Neural cell (in vitro differentiated cells): ENCODE data around the gene ADAM30.

Experiments
- EP300 ChIP-seq: fragments of 450-650 bp; conservative IDR thresholded peaks from 2 replicates; pipeline ENCODE4 v1.6.1; 2014; ENCODE audit warnings: antibody characterized with exemption, mild to moderate bottlenecking, moderate library complexity; ENCODE audit not compliant: poor library complexity, severe bottlenecking
- EZH2 ChIP-seq: fragments of 200-600, 300-800 bp; shearing (Covaris generic), sonication (generic); IDR thresholded peaks from 2 replicates; pipeline ENCODE4 v1.6.1; 2014; ENCODE audit warnings: antibody characterized with exemption, low read length, borderline replicate concordance, mild to moderate bottlenecking; ENCODE audit not compliant: insufficient read depth, poor library complexity, severe bottlenecking
- POLR2AphosphoS5 ChIP-seq: IDR thresholded peaks from 2 replicates; pipeline ENCODE4 v1.6.1; 2012
- TF ChIP-seq, protein P1 (sequence below): fragments of 450-650 bp; IDR thresholded peaks from 2 replicates; pipeline ENCODE4 v1.5.1; 2014; ENCODE audit warnings: antibody characterized with exemption, mild to moderate bottlenecking, moderate library complexity; ENCODE audit not compliant: poor library complexity, severe bottlenecking

DNA sequence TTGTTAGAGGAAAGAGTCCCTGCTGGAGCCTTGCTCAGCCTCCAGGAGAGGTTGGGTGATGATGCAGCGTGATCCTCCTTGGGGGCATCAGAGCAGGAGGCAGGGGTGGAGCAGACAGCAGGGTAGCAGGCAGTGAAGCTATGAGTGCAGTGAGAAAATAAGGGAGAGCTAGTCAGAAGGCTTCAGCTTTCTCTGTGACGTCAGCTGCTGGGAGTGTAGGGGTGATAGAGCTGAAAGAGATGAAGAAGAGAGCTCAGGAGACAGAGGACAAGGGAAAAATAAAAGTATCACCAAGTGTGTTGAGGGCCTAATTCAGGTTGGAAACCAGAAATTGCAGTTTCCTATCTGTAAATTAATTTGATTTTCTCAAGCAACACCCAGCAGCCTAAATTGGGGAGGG lies 2.2 kb upstream of the ADAM30 start:
- TF ChIP-seq, protein P1, sequence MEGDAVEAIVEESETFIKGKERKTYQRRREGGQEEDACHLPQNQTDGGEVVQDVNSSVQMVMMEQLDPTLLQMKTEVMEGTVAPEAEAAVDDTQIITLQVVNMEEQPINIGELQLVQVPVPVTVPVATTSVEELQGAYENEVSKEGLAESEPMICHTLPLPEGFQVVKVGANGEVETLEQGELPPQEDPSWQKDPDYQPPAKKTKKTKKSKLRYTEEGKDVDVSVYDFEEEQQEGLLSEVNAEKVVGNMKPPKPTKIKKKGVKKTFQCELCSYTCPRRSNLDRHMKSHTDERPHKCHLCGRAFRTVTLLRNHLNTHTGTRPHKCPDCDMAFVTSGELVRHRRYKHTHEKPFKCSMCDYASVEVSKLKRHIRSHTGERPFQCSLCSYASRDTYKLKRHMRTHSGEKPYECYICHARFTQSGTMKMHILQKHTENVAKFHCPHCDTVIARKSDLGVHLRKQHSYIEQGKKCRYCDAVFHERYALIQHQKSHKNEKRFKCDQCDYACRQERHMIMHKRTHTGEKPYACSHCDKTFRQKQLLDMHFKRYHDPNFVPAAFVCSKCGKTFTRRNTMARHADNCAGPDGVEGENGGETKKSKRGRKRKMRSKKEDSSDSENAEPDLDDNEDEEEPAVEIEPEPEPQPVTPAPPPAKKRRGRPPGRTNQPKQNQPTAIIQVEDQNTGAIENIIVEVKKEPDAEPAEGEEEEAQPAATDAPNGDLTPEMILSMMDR, result no peak
- TF ChIP-seq EZH2 (no peak), EP300 (no peak), POLR2AphosphoS5 (no peak)
